Measurements from ENCODE around the gene FMN1. TPM values are rescaled to one million over a fixed set of nuclear protein-coding genes. Genes with fewer than 3 reads are reported as not detected.

Gene FMN1
- total and polyA plus RNA-seq, 2 of the 13 experiments (the other 11 are each of a cell fraction or from before 2014, with no cell fraction given): 0.20 to 0.60 TPM

GRCh38 chr15:33148129-33148751 is 46.3 kb downstream of the FMN1 start:
- Histone ChIP-seq H3K4me1 (ENCODE audit: insufficient read depth, low read length) (peaks cover under 1% of the 10 kb centered on the region; the same call in 1 of the 2 replicates), H3K9ac (ENCODE audit: insufficient read depth, low read depth, low read length) (no peak overlapping the region), H4K20me1 (ENCODE audit: insufficient read depth, low read length) (no peaks in the 10 kb centered on the region), H3K27me3 (ENCODE audit: control insufficient read depth in 1 of 2, insufficient read depth in 2 of 2, low read length in 2 of 2) (0 out of 5 replicates have a peak, but pooled peaks cover 0 to 3% of the 10 kb centered on the region in 2 experiments), H3K36me3 (replicated peaks in 1 of 2; ENCODE audit: control insufficient read depth in 1 of 2, insufficient read depth in 2 of 2, low read length in 2 of 2) (no peaks in the 10 kb centered on the region), H3K4me3 (replicated peaks in 1 of 3; ENCODE audit: insufficient read depth in 1 of 3, low read depth in 2 of 3, low read length in 3 of 3) (no peak overlapping the region), H2AFZ (ENCODE audit: low read length) (no peak overlapping the region), H3K27ac (ENCODE audit: extremely low read length, insufficient read depth, low read length) (no peak overlapping the region), H3K4me2 (ENCODE audit: low read depth, low read length) (no peak overlapping the region), H3K9me3 (ENCODE audit: low read length) (peaks cover 13% of the 10 kb centered on the region), H3K79me2 (ENCODE audit: insufficient read depth, low read length) (no peaks in the 10 kb centered on the region)
- TF ChIP-seq ARHGAP35 (CRISPR knock-in tag; IDR thresholded peaks at IDR 0.05; ENCODE audit: borderline replicate concordance): no peak
- no peak for TF ChIP-seq MLLT10 (CRISPR knock-in tag; IDR thresholded peaks at IDR 0.05)
- no peak for TF ChIP-seq IRF9 (CRISPR knock-in tag; IDR thresholded peaks at IDR 0.05; ENCODE audit: borderline replicate concordance)
- TF ChIP-seq ZNF850 (CRISPR knock-in tag; conservative IDR thresholded peaks at IDR 0.05): no peak
- no peak for TF ChIP-seq SIX4 (CRISPR knock-in tag; IDR thresholded peaks at IDR 0.05)
- TF ChIP-seq, protein P1, sequence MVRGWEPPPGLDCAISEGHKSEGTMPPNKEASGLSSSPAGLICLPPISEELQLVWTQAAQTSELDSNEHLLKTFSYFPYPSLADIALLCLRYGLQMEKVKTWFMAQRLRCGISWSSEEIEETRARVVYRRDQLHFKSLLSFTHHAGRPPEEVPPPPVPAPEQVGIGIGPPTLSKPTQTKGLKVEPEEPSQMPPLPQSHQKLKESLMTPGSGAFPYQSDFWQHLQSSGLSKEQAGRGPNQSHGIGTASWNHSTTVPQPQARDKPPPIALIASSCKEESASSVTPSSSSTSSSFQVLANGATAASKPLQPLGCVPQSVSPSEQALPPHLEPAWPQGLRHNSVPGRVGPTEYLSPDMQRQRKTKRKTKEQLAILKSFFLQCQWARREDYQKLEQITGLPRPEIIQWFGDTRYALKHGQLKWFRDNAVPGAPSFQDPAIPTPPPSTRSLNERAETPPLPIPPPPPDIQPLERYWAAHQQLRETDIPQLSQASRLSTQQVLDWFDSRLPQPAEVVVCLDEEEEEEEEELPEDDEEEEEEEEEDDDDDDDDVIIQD (CRISPR knock-in tag; IDR thresholded peaks at IDR 0.05; ENCODE audit: low read depth): no peak
- no peak for TF ChIP-seq MAX (IDR thresholded peaks at IDR 0.05)
- TF ChIP-seq, protein P2, sequence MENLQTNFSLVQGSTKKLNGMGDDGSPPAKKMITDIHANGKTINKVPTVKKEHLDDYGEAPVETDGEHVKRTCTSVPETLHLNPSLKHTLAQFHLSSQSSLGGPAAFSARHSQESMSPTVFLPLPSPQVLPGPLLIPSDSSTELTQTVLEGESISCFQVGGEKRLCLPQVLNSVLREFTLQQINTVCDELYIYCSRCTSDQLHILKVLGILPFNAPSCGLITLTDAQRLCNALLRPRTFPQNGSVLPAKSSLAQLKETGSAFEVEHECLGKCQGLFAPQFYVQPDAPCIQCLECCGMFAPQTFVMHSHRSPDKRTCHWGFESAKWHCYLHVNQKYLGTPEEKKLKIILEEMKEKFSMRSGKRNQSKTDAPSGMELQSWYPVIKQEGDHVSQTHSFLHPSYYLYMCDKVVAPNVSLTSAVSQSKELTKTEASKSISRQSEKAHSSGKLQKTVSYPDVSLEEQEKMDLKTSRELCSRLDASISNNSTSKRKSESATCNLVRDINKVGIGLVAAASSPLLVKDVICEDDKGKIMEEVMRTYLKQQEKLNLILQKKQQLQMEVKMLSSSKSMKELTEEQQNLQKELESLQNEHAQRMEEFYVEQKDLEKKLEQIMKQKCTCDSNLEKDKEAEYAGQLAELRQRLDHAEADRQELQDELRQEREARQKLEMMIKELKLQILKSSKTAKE (CRISPR knock-in tag; IDR thresholded peaks at IDR 0.05; ENCODE audit: borderline replicate concordance): no peak
- TF ChIP-seq CENPT (CRISPR knock-in tag; IDR thresholded peaks at IDR 0.05; ENCODE audit: low read depth): no peak
- no peak for TF ChIP-seq FOXO1 (CRISPR knock-in tag; IDR thresholded peaks at IDR 0.05)
- no peak for TF ChIP-seq RCOR2 (CRISPR knock-in tag; IDR thresholded peaks at IDR 0.05)
- TF ChIP-seq, protein P3, sequence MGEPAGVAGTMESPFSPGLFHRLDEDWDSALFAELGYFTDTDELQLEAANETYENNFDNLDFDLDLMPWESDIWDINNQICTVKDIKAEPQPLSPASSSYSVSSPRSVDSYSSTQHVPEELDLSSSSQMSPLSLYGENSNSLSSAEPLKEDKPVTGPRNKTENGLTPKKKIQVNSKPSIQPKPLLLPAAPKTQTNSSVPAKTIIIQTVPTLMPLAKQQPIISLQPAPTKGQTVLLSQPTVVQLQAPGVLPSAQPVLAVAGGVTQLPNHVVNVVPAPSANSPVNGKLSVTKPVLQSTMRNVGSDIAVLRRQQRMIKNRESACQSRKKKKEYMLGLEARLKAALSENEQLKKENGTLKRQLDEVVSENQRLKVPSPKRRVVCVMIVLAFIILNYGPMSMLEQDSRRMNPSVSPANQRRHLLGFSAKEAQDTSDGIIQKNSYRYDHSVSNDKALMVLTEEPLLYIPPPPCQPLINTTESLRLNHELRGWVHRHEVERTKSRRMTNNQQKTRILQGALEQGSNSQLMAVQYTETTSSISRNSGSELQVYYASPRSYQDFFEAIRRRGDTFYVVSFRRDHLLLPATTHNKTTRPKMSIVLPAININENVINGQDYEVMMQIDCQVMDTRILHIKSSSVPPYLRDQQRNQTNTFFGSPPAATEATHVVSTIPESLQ (CRISPR knock-in tag; conservative IDR thresholded peaks at IDR 0.05): no peak
- TF ChIP-seq ZNF766 (CRISPR knock-in tag; IDR thresholded peaks at IDR 0.05; ENCODE audit: borderline replicate concordance): no peak
- in situ Hi-C loops (cut with HindIII; ENCODE audit: extremely low pct_ligation_motif_present, low pct_unique_long_range_greater_than_20kb): no loop called here
- ATAC-seq: no peak
- DNase-seq (ENCODE audit: low spot score): no peak
- no TSS peak for BruUV-seq (replicated peaks)
- 59% methylated on average over 8 of the region's 8 CpGs for whole genome bisulfite sequencing (ENCODE audit: low lambda C conversion rate)
- ChIA-PET POLR2A (no interaction called here), CTCF (ENCODE audit: low intra/inter-chr PET ratio, low total read pairs) (no interaction called here)
- no peak for FAIRE-seq
- intact Hi-C loops (cut with micrococcal nuclease; ENCODE audit: unreplicated experiment): no loop called here

All from HepG2 (cell line).